Measurements from ENCODE around the gene RGMA.
A peak's percentile ranks its signal among the peaks of the same experiment; 100 is the strongest.
"Not testable (repeated sequence)": the region's sequence is repeated elsewhere in the genome, so short reads cannot be mapped to it uniquely, and the experiment has no call there.

RGMA gene

DNA sequence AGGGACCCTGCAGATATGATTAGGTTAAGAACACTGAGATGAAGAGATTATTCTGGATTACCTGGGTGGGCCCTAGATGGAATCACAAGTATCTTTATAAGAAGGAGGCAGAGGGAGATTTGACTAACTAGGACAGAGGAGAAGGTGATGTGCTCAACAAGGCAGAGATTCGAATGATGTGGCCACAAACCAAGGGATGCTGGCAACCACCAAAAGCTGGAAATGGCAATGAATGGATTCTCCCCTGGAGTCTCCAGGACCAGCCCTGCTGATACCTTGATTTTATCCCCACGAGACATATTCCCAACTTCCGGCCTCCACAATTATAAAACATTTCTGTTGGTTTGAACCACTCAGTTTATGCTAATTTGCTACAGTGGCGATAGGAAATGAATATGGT is 42.9 kb downstream of the RGMA start:
- DNase-seq, result no peak

DNA sequence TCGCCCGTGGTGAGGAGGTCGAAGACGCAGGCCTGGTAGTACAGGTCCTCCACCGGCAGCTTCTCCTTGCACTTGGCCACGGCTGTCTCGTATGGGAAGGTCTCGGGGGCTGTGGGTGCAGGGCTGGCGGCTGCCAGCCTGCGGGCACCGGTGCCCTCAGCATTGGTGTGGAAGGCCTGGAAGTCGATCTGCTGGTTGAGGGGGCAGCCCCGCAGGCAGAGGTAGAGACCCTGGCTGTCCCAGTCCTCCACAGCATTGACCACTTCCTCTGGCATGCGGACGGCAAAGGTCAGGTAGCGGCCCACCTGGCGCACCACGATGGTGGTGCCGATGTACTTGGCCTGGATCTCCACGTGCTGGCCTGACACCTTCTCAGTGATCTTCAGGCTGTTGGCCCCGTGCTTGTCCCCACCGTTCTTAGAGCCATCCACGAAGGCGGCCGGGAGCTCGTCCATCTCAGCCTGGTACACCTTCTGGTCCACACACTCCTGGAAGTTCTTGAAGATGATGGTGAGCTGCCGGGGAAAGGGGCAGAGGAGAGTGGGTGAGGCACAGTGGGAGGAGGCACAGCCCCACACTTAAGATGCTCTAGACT is 43.7 kb downstream of the RGMA start:
- no peak for DNase-seq

DNA sequence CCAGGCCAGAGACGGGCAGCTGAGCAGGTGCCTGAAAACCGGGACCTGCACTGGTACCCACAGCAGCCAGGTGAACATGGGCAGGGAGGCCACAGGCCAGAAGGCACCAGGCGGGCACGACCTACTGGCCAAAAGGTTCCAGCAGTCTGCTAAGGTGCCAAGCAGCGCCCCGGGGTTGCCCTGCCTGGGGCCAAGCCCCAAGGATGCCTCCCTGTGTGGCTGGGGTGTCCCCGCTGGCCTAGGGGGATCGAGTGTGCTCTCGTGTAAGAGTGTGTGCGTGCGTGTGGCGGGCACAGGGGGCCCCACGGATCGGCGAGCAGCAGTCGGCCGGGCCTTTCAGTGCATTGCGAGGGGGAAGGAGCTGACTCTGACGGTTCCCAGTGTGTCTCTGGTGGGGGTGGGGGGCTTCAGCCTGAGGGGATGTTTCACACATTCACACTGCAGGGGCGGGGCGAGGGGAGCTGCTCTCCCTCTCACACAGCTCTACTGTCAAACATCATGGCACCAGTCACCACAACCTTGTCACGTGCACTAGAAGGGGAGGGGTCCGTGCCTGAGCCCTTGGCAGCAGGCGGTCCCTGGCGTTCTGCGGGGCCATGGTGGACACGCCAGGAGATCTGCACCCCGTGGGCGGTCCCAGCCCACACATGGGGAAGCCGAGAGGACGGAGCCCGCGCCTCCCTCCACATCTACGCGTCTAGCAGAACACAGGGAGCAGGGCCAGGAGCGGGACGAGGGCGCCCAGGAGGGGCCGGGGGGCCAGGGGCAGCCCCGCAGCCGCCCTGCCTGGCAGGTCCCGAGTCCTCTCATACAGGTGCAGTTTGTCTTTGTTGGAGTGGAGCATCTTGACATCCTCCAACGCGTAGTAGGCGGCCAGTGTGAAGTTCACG is 44.5 kb downstream of the RGMA start:
- DNase-seq, result no peak

DNA sequence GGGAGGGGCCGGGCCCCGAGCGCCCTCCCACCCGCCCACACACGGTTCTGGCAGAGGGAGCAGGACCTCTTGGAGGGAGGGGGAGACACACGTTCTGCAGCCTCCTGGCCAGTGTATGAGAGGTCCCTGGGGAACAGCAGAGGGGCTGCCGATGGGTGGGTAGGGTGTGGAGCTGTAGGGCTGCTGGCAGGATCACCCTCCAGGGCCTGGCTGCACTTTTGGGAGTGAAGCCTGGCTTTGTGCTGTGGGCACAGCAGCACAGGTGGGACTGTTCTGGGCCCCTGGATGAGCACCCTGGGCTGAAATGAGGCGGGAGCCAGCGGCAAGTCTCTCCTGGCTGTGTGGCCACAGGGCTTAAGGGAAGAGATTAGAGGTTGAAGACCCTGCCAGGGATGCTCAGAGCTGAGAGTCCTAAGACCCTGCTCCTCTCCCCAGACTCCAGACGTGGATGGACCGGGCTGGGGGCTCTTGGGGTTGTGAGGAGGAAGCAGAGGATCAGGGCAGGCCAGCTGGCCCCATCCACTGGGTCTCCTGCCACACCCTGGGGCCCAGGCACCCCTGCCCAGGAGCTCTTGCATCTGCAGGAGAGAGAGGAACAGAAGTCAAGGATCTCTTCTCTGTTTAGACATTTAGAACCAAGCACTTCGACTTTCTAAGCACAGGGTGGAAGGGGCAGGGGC is 45.2 kb downstream of the RGMA start:
- no peak for DNase-seq

DNA sequence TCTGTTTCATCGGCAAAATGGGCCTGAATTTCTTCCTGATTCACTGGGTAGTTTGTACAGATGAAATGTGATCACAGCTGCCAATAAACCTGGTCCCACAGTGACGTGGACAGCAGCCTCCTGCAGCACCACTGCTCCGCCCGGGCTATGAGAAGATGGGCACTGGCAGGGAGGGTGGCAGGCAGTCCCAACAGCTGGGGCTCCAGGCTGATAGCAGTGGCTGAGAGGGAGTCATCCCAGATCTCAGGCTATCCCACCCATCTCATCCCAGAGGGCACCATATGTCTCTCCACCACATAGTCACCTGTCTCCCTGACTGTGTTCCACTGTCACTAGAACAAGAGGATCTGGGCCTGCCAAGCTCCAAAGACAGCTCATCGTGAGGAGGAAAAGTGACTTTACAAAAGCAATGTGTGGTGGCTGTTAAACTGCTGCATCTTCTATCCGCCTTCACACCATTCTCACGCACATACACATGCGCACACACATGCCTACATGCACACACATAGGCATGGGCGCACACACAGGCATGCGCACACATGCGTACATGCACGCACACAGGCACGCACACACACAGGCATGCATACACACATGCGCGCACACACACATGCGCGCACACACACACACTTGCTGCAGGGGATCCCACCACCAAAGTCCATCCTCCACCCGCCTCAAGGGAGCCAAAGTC is 46.2 kb downstream of the RGMA start:
- DNase-seq, result no peak

DNA sequence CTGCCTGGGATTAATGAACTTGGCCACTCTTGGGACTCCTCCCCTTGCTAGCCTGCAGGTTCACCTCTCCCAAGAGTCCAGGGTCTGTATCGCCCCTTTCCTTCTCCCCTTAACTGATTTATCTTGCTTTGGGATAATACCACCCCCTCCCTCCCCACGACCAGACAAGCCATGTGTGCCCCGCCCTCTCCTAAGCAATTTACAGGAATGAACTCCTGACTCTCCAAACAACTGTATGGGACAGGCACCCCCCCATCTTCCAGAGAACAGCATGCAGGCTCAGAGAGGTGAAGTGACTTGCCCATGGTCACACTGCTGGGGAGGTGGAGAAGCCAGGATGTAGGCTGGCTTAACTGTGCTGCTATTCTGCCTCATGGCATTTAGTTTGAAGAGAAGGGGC is 46.8 kb downstream of the RGMA start:
- DNase-seq, result no peak

DNA sequence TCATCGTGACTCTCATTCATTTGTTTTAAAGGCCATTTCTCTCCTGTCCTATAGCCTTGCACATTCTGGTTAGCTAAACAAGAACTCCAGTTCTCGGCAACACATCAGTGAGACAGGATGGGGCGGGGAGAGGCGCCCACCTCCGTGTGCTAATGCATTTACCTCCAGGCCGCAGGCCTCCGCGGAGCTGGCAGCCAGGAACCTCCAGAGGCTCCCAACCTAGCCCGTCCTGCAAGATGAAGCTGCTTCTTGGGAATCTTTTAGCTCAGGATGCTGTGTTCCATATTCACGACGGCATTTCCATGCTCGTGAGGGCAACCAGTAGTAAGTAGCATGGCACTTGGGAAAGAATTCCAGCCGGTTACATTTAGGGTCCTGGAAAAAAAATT is 47.9 kb downstream of the RGMA start:
- DNase-seq, result no peak

DNA sequence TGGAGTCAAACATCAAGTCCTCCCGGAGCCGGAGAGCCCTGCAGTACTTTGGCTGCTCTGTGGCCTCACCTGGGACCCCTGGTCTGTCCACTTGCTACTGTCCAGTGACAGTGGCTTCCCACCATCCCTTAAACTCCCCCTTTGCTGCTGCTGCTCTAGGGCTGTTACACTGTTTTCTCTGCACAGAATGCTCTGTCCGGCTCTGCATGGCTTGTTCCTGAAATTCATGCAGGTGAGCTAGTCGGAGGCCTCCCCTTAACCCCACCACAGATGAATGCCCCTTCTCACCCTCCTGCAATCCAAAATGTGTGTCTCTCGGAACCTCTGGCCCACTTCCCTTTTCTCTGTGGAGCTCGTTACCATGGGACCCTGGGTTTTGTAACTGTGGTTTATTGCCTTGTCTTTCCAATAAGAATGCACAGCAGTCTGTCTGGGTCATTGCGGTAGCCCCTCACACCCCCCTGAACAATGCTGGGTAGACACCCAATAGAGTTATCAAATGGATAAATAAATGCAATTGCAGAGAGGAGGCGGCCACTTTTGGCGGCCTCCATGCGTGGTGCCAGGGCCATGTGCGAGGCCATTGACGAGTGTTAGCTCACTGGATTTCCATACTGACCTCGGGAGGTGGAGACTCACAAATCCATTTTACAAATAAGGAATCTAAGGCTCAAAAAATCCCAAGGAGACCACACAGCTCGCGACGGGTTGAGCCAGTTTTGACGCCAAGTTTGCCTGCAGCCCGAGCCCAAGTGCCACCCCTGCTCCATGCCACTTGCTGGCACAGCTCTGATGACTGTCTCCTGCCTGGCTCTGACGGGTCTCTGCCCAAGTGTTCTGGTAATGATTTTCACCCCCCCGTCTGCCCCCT is 48.5 kb downstream of the RGMA start:
- no peak for DNase-seq

DNA sequence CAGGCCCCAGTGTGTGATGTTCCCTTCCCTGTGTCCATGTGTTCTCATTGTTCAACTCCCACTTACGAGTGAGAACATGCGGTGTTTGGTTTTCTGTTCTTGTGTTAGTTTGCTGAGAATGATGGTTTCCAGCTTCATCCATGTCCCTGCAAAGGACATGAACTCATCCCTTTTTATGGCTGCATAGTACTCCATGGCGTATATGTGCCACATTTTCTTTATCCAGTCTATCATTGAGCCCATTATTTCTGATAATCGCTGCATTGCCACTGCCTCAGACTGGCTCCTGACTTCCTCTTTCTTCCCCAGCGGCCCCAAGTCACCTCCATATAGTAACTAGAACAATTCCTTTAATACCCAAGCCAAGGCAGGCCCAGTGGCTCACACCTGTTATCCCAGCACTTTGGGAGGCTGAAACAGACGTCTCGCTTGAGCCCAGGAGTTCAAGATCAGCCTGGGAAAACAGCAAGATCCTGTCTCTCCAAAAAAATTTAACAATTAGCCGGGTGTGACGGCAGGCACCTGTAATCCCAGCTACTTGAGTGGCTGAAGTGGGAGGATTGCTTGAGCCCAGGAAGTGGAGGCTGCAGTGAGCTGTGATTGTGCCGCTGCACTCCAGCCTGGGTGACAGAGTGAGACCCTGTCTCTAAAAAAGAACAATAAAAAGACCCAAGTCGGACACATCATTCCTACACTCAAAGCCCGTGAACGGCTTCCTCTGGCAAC is 49.3 kb downstream of the RGMA start:
- peak; percentile 5 for DNase-seq

DNA sequence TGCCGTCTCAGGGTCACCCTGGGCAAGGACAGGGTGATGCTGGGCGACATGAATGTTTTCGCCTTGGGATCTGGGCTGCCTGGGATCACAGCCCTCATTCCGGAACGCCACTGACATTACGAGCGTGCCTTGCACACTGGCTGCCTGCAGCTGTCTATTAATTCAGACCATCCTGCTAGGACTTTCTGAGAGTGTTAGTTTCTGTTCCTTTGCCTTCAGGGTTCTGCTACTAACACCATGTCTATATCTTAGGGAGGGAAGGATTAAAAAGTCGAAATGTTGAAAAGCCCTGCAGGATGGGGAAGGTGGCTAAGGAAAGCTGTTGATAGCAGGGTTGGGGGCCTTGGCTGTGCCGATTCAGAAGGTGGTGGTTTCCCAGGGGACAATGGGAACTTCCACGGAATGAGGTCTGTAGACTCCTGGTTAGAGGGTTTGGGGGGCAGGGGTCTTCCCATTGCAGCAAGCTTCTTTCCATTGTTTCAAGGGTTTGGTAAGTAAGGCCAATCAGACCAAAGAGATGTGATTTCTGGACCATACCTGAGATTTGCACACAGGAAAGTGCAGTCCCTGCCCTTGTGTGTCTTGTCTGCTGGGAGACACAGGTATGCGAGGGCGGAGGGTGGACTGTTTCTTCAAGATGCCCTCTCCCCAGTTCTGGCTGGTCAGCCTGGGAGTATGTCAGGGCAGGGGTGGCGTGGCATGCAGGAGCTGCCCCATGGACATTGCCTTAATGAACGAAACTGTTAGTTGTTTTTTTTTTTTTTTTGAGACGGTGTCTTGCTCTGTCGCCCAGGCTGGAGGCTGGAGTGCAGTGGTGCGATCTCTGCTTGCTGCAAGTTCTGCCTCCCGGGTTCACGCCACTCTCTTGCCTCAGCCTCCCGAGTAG is 50.9 kb downstream of the RGMA start:
- peak; percentile 14 for DNase-seq

DNA sequence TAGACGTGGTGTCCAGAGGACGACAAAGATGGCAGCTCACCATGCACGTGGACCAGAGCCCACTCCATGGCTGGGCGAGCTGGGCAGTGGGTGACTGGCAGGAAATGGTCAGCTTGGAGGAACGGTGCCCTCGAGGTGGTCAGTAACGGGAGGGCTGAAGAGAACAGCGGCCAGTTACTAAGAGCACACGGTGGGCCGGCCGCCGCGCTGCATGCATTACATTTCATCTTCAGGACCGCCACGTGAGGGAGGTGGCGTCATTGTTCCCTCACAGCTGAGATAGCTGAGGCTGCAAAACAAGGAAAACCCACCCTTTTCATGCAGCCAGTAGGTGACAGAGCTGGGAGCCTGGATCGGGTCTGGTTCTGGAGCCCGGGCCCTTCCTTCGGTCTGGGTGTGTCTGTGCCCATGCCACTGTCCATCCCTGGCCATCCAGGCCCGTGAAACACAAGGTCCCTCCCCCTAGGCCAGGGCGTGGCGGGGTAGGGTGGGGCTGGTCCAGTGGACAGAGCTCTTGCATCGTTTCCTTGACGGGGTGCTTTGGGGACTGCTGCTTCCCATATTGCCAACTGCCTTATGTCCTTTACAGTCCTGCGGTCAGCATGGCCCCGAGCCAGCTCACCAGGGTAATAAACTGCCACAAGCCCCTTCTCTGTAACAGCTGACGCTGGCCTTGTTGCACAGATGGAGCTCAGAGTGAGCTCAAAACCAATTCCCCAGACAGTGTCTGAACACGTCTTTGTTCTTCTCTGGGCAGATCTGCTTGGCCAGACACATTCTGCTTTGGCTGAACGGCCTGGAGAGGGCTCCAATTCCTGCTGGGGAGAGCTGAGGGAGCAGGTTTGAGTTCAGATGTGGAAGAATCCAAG is 51.8 kb downstream of the RGMA start:
- peak; percentile 89 for DNase-seq

DNA sequence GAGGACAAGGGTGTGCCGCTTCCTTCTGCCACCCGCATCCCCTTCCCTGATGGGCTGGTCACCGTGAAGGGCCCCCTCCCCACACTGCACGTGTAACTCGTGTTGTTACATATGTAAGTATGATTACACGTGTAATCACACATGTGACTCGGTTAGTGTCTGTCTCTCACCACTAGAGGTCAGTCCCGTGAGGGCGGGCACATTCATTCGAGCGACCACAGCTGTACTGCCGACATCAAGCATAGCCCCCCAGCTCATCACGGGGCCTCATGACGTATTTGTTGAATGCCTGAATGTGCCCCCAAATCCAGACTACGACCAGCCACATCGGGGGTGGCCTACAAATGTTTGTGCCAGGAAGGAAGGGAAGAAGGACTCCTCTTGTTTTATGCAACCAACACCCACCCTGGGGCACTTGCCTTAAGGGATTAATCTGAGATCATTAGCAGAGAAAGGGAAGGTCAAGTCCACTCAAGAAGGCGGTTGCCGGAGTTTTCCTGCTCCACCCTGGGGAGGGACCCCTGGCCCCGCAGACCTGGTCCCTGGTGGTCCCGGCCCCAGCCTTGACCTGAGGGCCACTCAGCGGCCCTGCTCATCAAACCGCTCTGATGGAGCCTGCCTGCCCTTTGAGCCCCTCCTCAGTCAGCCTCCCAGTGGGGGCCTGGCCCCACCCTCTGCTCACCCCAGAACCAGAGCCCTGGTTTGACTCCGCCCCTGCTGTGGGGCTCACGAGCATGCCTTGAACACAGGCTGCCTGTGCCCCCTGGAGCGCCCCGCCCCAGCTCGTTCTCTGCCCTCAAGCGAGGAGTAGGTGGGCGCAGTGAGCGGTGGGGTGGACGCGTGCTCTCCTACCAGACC is 52.8 kb downstream of the RGMA start:
- DNase-seq, result peak; percentile 23

DNA sequence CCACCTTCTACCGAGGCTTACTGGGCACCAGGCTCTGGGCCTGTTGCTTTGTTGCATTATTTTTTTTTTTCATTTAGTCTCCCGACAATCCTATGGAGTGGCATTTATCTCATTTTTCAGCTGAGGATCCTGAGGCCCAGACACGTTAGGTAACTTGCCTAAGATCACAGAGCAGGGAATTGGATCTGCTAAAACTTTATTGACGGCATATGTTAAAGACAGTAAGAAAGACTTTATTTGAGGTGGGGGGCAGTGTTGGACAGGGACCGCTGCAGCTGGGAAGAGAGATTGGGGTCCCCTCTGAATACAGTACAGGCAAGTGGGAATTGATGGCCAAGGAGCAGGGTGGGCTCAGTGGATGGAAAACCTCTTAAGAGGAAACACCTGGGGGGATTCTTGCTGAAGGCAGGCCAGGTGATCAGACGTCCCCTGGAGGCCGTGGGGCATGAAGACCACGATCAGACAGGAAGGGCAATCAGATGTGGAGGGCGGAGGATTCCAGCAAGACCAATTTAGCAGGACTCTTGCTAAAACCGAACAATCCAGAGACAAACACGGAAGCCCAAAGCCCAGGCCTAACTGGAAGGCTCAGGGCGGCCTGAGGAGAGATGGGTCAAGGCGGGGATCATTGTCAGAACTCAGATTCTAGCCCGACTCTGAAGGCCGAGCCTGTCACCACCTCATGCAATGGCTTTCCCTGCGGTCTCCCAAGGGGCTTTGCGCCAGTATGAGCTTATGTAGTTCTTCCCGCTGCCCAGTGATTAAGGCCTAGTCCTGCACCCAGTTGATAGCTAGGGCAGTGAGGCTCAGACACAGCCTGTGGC is 53.7 kb downstream of the RGMA start:
- no peak for DNase-seq

DNA sequence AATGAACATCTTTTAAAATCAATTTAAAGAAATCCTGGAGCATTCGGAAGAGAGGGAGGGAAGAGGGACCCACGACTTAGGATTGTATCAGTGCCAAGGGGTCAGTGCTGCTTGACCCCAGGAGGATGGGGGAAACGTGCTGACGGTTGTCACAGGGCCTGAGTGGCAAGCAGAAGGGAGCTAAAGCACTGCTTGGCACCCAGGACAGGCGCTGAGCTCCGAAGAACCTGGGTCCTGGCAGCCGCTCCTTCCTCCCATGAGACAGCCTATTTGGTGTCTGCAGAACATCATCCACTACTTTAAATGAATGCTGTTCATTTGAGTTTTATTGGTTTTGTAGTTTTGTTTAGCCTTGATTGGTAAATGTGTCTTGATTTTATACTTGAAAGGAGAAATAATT is 54.5 kb downstream of the RGMA start:
- no peak for DNase-seq

DNA sequence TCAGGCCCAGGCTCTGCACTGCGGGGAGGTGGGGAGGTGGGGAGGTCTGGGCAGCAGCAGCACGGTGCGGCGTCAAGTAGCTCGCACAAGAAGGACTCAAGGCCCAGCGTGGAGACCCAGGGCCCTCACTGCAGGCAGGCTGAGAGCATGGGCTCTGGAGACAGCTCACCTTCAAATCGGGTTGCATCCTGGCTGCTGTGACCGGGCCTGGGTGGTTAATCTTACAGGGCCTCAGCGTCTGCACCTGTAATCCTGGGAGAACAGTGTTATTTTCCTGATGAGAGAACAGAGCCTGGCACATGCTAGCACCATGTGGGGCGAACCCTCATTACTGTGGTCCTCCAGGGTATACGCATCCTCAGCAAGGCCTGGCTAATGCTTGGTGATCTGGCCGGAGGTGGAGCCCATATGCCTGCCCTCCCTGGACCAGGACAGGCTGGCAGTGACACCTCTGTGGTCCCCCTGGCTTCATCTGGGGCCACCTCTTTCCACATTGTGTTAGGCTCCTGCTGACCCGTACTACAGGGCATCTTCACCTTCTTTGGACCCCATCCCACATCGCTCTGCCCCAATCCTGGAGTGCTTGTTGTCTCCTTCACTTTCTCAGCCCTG is 55.5 kb downstream of the RGMA start:
- no peak for DNase-seq

DNA sequence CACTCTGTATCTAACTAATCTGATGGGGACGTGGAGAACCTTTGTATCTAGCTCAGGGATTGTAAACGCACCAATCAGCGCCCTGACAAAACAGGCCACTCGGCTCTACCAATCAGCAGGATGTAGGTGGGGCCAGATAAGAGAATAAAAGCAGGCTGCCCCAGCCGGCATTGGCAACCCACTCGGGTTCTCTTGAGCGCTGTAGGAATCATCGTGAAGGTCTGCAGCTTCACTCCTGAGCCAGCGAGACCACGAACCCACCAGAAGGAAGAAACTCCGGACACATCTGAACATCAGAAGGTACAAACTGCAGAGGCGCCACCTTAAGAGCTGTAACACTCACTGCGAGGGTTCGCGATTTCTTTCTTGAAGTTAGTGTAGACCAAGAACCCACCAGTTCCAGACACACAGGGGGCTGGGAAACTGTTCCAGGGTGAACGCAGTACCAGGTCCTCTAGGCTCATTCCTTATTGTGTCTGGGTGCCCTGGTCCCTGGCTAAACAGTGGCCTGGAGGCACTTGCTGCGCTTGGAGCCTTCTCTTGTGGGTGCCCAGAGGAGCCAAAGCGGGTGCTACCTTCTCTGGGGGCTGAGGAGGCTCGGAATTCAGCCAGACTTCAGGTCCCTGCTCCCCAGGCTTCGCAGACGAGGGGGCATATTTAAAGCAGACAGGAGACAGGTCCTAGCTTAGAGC is 56.4 kb downstream of the RGMA start:
- DNase-seq, result not testable (repeated sequence)

All from femur (tissue), 1 donor.